ENCODE results near the gene ABCG1. TPM values are rescaled to one million over a fixed set of nuclear protein-coding genes. Genes with fewer than 3 reads are reported as not detected.

The ABCG1 gene
- total and polyA plus RNA-seq, 2 experiments from 2014 or later, result 1.3 to 4.4 TPM

- TF ChIP-seq POLR2AphosphoS5 (IDR thresholded peaks at IDR 0.05; ENCODE audit: low read depth) (no peak), ZNF462 (CRISPR knock-in tag; IDR thresholded peaks at IDR 0.05) (no peak), NANOG (IDR thresholded peaks at IDR 0.05; ENCODE audit: borderline replicate concordance) (no peak), ZNF331 (CRISPR knock-in tag; IDR thresholded peaks at IDR 0.05; ENCODE audit: low read depth) (no peak), ZNF114 (CRISPR knock-in tag; IDR thresholded peaks at IDR 0.05) (no peak), EZH2 (IDR thresholded peaks at IDR 0.05; ENCODE audit: low read depth, unreplicated experiment) (no peak)
Measured at GRCh38 chr21:42302076-42302650, 83.2 kb downstream of the ABCG1 start (continued).

DNA sequence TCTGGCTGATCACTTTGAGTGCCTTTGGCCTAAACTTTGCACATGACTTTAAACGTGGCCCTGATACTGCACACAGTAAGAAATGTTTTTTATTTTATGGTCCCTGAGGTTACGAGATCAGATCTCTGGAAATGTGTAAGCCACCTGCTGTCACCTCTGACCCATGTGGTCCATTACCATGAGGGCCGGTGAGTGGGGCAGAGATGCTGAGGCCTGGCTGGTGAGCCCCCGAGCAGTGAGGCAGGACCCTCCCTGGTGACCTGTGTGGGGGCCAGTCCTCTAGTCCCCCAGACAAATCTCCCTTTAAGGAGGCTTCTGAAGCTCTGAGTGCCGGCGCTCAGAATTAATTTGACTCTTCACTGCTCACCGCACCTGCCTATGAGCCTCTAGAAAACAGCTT is 83.9 kb downstream of the ABCG1 start:
- H3K27ac ChIP-seq (ENCODE audit: low read depth), result no peak overlapping the region
- no peaks in the 10 kb centered on the region for H4K20me1 ChIP-seq (replicated peaks; ENCODE audit: insufficient read depth)
- H3K4me1 Mint-ChIP-seq, result peaks cover 8% of the 10 kb centered on the region; the same call in 2 of the 3 replicates
- no peaks in the 10 kb centered on the region for H3F3A ChIP-seq (replicated peaks; ENCODE audit: low read depth)
- no peaks in the 10 kb centered on the region for H3K9me2 ChIP-seq (ENCODE audit: insufficient read depth)
- H3K4me1 ChIP-seq (ENCODE audit: insufficient read depth), result no peaks in the 10 kb centered on the region
- ATAC-seq (no peak), DNase-seq (ENCODE audit: low spot score) (no peak)
- H3K36me3 Mint-ChIP-seq (ENCODE audit: low read depth), result no peaks in the 10 kb centered on the region
- no peaks in the 10 kb centered on the region for H3K9me3 Mint-ChIP-seq
- H3K27me3 ChIP-seq (ENCODE audit: insufficient read depth), result no peaks in the 10 kb centered on the region
- no peak overlapping the region for H3K4me3 Mint-ChIP-seq
- H3K4me2 ChIP-seq, result no peak overlapping the region
- no peaks in the 10 kb centered on the region for H3K79me2 ChIP-seq (replicated peaks; ENCODE audit: insufficient read depth)
- no peak overlapping the region for H2AFZ ChIP-seq
- no peak overlapping the region for H3K4me3 ChIP-seq
- H3K27ac Mint-ChIP-seq, result no peak overlapping the region
- H3K36me3 ChIP-seq (ENCODE audit: insufficient read depth), result no peaks in the 10 kb centered on the region
- peaks cover 12% of the 10 kb centered on the region for H3K27me3 Mint-ChIP-seq (ENCODE audit: insufficient read depth, low read depth, poor library complexity)
- no peak for TF ChIP-seq REST (IDR thresholded peaks at IDR 0.05; ENCODE audit: unreplicated experiment)

Data from GM23338 (cell line).